ENCODE results near the gene KCTD10.

GRCh38 chr12:109467978-109468676 is 9.0 kb downstream of the KCTD10 start:
- TF ChIP-seq CTCF (IDR thresholded peaks at IDR 0.05; ENCODE audit: insufficient read depth, low read length) (no peak), POLR2AphosphoS5 (IDR thresholded peaks at IDR 0.05; ENCODE audit: low read depth) (no peak)

Measured in HL-60 (cell line).